ENCODE results near the gene CNTNAP2. TPM values are rescaled to one million over a fixed set of nuclear protein-coding genes. Genes with fewer than 3 reads are reported as not detected.

The CNTNAP2 gene
- total RNA-seq, 2 experiments from 2014 or later: 0.28 TPM; not detected in 1

DNA sequence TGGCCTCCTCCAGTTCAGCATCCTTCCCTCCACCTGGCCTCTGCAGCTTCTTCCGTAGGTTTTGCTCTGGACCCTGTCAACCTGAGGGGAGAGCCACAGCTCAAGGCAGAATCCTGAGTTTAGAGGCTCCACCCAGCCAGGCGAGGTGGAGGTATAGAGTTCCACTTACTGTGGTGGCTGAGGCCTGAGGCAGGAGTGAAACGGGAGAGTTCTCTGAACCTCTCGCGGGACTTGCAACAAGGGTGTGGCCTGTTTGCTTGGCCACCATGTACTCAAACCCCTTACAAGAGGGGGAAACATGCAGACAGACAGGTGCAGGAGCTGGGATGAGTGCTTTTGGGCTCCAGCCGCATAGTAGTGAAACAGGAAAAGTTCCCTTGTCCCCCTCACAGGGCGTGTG is 2320.0 kb downstream of the CNTNAP2 start:
- Histone ChIP-seq H3K79me2 (ENCODE audit: insufficient read depth, low read depth, low read length) (no peaks in the 10 kb centered on the region), H3K36me3 (ENCODE audit: insufficient read depth, low read length) (no peaks in the 10 kb centered on the region), H2AFZ (ENCODE audit: low read length) (no peak overlapping the region), H3K4me3 (ENCODE audit: low read depth, low read length, poor library complexity, severe bottlenecking) (no peak overlapping the region), H3K9me3 (ENCODE audit: low read length) (no peaks in the 10 kb centered on the region), H3K4me2 (ENCODE audit: low read length) (no peak overlapping the region), H3K4me1 (ENCODE audit: insufficient read depth, low read length, poor library complexity, severe bottlenecking) (no peaks in the 10 kb centered on the region), H3K27ac (ENCODE audit: low read depth, low read length, poor library complexity, severe bottlenecking) (no peak overlapping the region), H4K20me1 (ENCODE audit: insufficient read depth, low read length) (no peaks in the 10 kb centered on the region), H3K9me2 (ENCODE audit: insufficient read depth, low read length) (no peaks in the 10 kb centered on the region)
- no peak for TF ChIP-seq CTCF (conservative IDR thresholded peaks at IDR 0.05; ENCODE audit: low read length)
- no peak for TF ChIP-seq EZH2phosphoT487 (IDR thresholded peaks at IDR 0.05; ENCODE audit: borderline replicate concordance, low read depth, low read length)
- POLR2A ChIA-PET: no interaction called here
- intact Hi-C loops (cut with micrococcal nuclease; ENCODE audit: unreplicated experiment): no loop called here
- DNase-seq (ENCODE audit: low spot score): no peak
- no TSS peak for BruUV-seq (replicated peaks)
- CTCF ChIA-PET (ENCODE audit: unreplicated experiment): no interaction called here

DNA sequence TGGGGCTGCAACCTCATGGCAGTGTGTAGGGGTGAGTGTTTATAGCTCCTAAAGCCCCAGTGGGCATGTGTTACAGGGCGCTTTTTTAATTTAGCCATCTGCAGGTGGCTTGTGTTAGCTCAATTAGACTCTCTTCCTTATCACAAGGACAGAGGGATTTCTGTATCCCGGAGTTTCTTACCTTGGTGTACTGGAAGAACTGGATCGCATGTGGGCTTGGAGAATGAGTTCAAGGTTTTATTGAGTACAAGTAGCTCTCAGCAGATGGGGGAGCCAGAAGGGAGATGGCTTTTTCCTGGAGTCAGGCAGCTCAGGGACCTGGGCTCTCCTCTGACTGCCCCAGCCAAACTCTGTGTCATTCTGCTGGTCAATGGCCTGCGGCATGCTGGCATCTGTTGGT is 2320.4 kb downstream of the CNTNAP2 start:
- ChIA-PET POLR2A (interaction anchor here (0.7 kb wide), 1 partner anchor 12 kb away, joined by 3 read pairs; no protein-coding TSS in a partner anchor), CTCF (ENCODE audit: unreplicated experiment) (no interaction called here)
- Histone ChIP-seq H3K27ac (ENCODE audit: low read depth, low read length, poor library complexity, severe bottlenecking) (no peak overlapping the region), H3K9me2 (ENCODE audit: insufficient read depth, low read length) (no peaks in the 10 kb centered on the region), H3K4me3 (ENCODE audit: low read depth, low read length, poor library complexity, severe bottlenecking) (no peak overlapping the region), H3K36me3 (ENCODE audit: insufficient read depth, low read length) (no peaks in the 10 kb centered on the region), H3K4me1 (ENCODE audit: insufficient read depth, low read length, poor library complexity, severe bottlenecking) (no peaks in the 10 kb centered on the region), H3K9me3 (ENCODE audit: low read length) (no peaks in the 10 kb centered on the region), H4K20me1 (ENCODE audit: insufficient read depth, low read length) (no peaks in the 10 kb centered on the region), H2AFZ (ENCODE audit: low read length) (no peak overlapping the region), H3K79me2 (ENCODE audit: insufficient read depth, low read depth, low read length) (no peaks in the 10 kb centered on the region), H3K4me2 (ENCODE audit: low read length) (no peak overlapping the region)
- TF ChIP-seq EZH2phosphoT487 (IDR thresholded peaks at IDR 0.05; ENCODE audit: borderline replicate concordance, low read depth, low read length): no peak
- TF ChIP-seq CTCF (conservative IDR thresholded peaks at IDR 0.05; ENCODE audit: low read length): no peak
- DNase-seq (ENCODE audit: low spot score): no peak
- no TSS peak for BruUV-seq (replicated peaks)
- intact Hi-C loops (cut with micrococcal nuclease; ENCODE audit: unreplicated experiment): no loop called here

- intact Hi-C loops (cut with micrococcal nuclease; ENCODE audit: unreplicated experiment): no loop called here
- no TSS peak for BruUV-seq (replicated peaks)
- no peak for DNase-seq (ENCODE audit: low spot score)
- no peaks in the 10 kb centered on the region for H3K4me1 ChIP-seq (ENCODE audit: insufficient read depth, low read length, poor library complexity, severe bottlenecking)
- H2AFZ ChIP-seq (ENCODE audit: low read length): no peak overlapping the region
- H3K9me2 ChIP-seq (ENCODE audit: insufficient read depth, low read length): no peaks in the 10 kb centered on the region
- no peak for TF ChIP-seq EZH2phosphoT487 (IDR thresholded peaks at IDR 0.05; ENCODE audit: borderline replicate concordance, low read depth, low read length)
- TF ChIP-seq CTCF (conservative IDR thresholded peaks at IDR 0.05; ENCODE audit: low read length): no peak
- no peaks in the 10 kb centered on the region for H3K36me3 ChIP-seq (ENCODE audit: insufficient read depth, low read length)
- no peak overlapping the region for H3K27ac ChIP-seq (ENCODE audit: low read depth, low read length, poor library complexity, severe bottlenecking)
- H4K20me1 ChIP-seq (ENCODE audit: insufficient read depth, low read length): no peaks in the 10 kb centered on the region
- H3K79me2 ChIP-seq (ENCODE audit: insufficient read depth, low read depth, low read length): no peaks in the 10 kb centered on the region
- no peaks in the 10 kb centered on the region for H3K9me3 ChIP-seq (ENCODE audit: low read length)
- H3K4me2 ChIP-seq (ENCODE audit: low read length): no peak overlapping the region
- no peak overlapping the region for H3K4me3 ChIP-seq (ENCODE audit: low read depth, low read length, poor library complexity, severe bottlenecking)
- POLR2A ChIA-PET: no interaction called here
- CTCF ChIA-PET (ENCODE audit: unreplicated experiment): no interaction called here
These were observed 2325.6 kb downstream of the CNTNAP2 start for GRCh38 chr7:148442141-148442655.
